OCI-LY1 (cell line): ENCODE data around the gene PRPSAP1.

Experiments used
- H2AFZ ChIP-seq: fragments of 200-600 bp; sonication (generic), shearing (Covaris generic); 2 replicates; pipeline ENCODE4 v1.6.0; 2014; ENCODE audit warnings: antibody characterized with exemption, mild to moderate bottlenecking, low read length
- H3F3A ChIP-seq: fragments of 200-600 bp; sonication (generic), shearing (Covaris generic); 2 replicates; pipeline ENCODE4 v1.6.0; 2014; ENCODE audit warnings: mild to moderate bottlenecking, antibody characterized with exemption, low read length, moderate library complexity; ENCODE audit not compliant: insufficient read depth
- H3K27ac ChIP-seq: fragments of 200-600 bp; sonication (generic); 2 replicates; pipeline ENCODE4 v1.5.1; 2014; ENCODE audit warnings: low read length, mixed run types, mild to moderate bottlenecking, low read depth; ENCODE audit not compliant: poor library complexity, severe bottlenecking
- H3K27me3 ChIP-seq: fragments of 200-600 bp; sonication (generic); 2 replicates; pipeline ENCODE4 v1.6.0; 2014; ENCODE audit warnings: antibody characterized with exemption, mild to moderate bottlenecking, low read length, moderate library complexity; ENCODE audit not compliant: insufficient read depth
- H3K36me3 ChIP-seq: fragments of 200-600 bp; sonication (generic); 2 replicates; pipeline ENCODE4 v1.6.1; 2014; ENCODE audit warnings: mild to moderate bottlenecking, antibody characterized with exemption, low read length, moderate library complexity, mixed read lengths; ENCODE audit not compliant: insufficient read depth
- H3K4me1 ChIP-seq: fragments of 200-600 bp; sonication (generic); 2 replicates; pipeline ENCODE4 v1.5.1; 2014; ENCODE audit warnings: mild to moderate bottlenecking, low read length, moderate library complexity; ENCODE audit not compliant: insufficient read depth, severe bottlenecking
- H3K4me2 ChIP-seq: fragments of 200-600 bp; sonication (generic), shearing (Covaris generic); 2 replicates; pipeline ENCODE4 v1.6.1; 2014; ENCODE audit warnings: low read length
- H3K4me3 ChIP-seq: fragments of 200-600 bp; sonication (generic); 2 replicates; pipeline ENCODE4 v1.5.1; 2014; ENCODE audit warnings: low read length, low read depth, mild to moderate bottlenecking, mixed read lengths; ENCODE audit not compliant: poor library complexity, severe bottlenecking
- H3K79me2 ChIP-seq: fragments of 200-600 bp; shearing (Covaris generic); 2 replicates; pipeline ENCODE4 v1.6.1; 2016; ENCODE audit warnings: mixed run types, low read length, mixed read lengths; ENCODE audit not compliant: insufficient read depth
- H3K9ac ChIP-seq: fragments of 200-600 bp; sonication (generic), shearing (Covaris generic); 2 replicates; pipeline ENCODE4 v1.6.1; 2014; ENCODE audit warnings: mild to moderate bottlenecking, low read length, mixed read lengths
- H3K9me2 ChIP-seq: fragments of 200-600 bp; sonication (generic), shearing (Covaris generic); 2 replicates; pipeline ENCODE4 v1.6.1; 2014; ENCODE audit warnings: low read depth, mild to moderate bottlenecking, low read length, mixed read lengths
- H3K9me3 ChIP-seq: fragments of 200-600 bp; shearing (Covaris generic); 2 replicates; pipeline ENCODE4 v1.6.1; 2014; ENCODE audit warnings: low read length, mixed read lengths
- H4K20me1 ChIP-seq: fragments of 200-600 bp; sonication (generic), shearing (Covaris generic); 2 replicates; pipeline ENCODE4 v1.6.0; 2016; ENCODE audit warnings: mild to moderate bottlenecking, low read length; ENCODE audit not compliant: insufficient read depth
- CTCF ChIP-seq: fragments of 200-600 bp; sonication (generic), shearing (Covaris generic); IDR thresholded peaks from 2 replicates; pipeline ENCODE4 v1.5.1; 2017; ENCODE audit warnings: mild to moderate bottlenecking, antibody characterized with exemption, low read length, moderate library complexity, mixed read lengths
- EZH2 ChIP-seq: fragments of 200-600 bp; sonication (generic), shearing (Covaris generic); IDR thresholded peaks from 2 replicates; pipeline ENCODE4 v1.8.0; 2017; ENCODE audit warnings: borderline replicate concordance, mixed run types, mild to moderate bottlenecking, antibody characterized with exemption, low read length, moderate library complexity, mixed read lengths

PRPSAP1 gene

GRCh38 chr17:76366247-76366646, 12.5 kb upstream of the PRPSAP1 start:
- H3K4me3 ChIP-seq = no peak overlapping the region
- H3K9ac ChIP-seq = no peak overlapping the region
- no peak for TF ChIP-seq EZH2
- TF ChIP-seq CTCF = no peak
- H3K79me2 ChIP-seq = no peaks in the 10 kb centered on the region
- H2AFZ ChIP-seq = no peak overlapping the region
- no peaks in the 10 kb centered on the region for H3K27me3 ChIP-seq
- peaks cover 15% of the 10 kb centered on the region for H3K4me1 ChIP-seq
- no peaks in the 10 kb centered on the region for H3K9me2 ChIP-seq
- H3K9me3 ChIP-seq = no peaks in the 10 kb centered on the region
- no peak overlapping the region for H3K4me2 ChIP-seq
- H3K27ac ChIP-seq = no peak overlapping the region
- no peaks in the 10 kb centered on the region; the same call in 1 of the 2 replicates for H3K36me3 ChIP-seq
- no peaks in the 10 kb centered on the region for H4K20me1 ChIP-seq
- no peaks in the 10 kb centered on the region for H3F3A ChIP-seq

GRCh38 chr17:76365256-76365903, 11.7 kb upstream of the PRPSAP1 start:
- Histone ChIP-seq H3K79me2 (no peaks in the 10 kb centered on the region), H3F3A (no peaks in the 10 kb centered on the region), H3K9me2 (no peaks in the 10 kb centered on the region), H3K27me3 (no peaks in the 10 kb centered on the region), H3K9me3 (no peaks in the 10 kb centered on the region), H3K36me3 (no peaks in the 10 kb centered on the region; the same call in 1 of the 2 replicates), H4K20me1 (no peaks in the 10 kb centered on the region), H3K27ac (no peak overlapping the region), H3K4me2 (no peak overlapping the region), H2AFZ (no peak overlapping the region), H3K4me1 (peaks cover 15% of the 10 kb centered on the region), H3K9ac (no peak overlapping the region), H3K4me3 (no peak overlapping the region)
- TF ChIP-seq EZH2 = no peak
- peak; percentile 27; the same call in 1 of the 2 replicates for TF ChIP-seq CTCF

GRCh38 chr17:76363107-76363842, 9.6 kb upstream of the PRPSAP1 start:
- H2AFZ ChIP-seq = no peak overlapping the region
- TF ChIP-seq CTCF (no peak), EZH2 (no peak)
- no peaks in the 10 kb centered on the region for H4K20me1 ChIP-seq

More at GRCh38 chr17:76363107-76363842, 9.6 kb upstream of the PRPSAP1 start:
- Histone ChIP-seq H3K36me3 (no peaks in the 10 kb centered on the region; the same call in 1 of the 2 replicates), H3K9me2 (no peaks in the 10 kb centered on the region), H3K27me3 (no peaks in the 10 kb centered on the region), H3K27ac (no peak overlapping the region), H3K9me3 (no peaks in the 10 kb centered on the region), H3K4me2 (no peak overlapping the region), H3K4me1 (peaks cover 7% of the 10 kb centered on the region), H3K9ac (no peak overlapping the region), H3K4me3 (no peak overlapping the region), H3F3A (no peaks in the 10 kb centered on the region), H3K79me2 (no peaks in the 10 kb centered on the region)
